Upper lobe of left lung (tissue), 6 donors: Measurements from ENCODE around the gene GRB7. TPM values are rescaled to one million over a fixed set of nuclear protein-coding genes. Genes with fewer than 3 reads are reported as not detected.
A peak's percentile ranks its signal among the peaks of the same experiment; 100 is the strongest.
"Not testable (repeated sequence)": the region's sequence is repeated elsewhere in the genome, so short reads cannot be mapped to it uniquely, and the experiment has no call there.

ENCODE experiments used
- ATAC-seq, 2 donors: fragments of 200-7000 bp; cut with Tn5 transposase; one replicate each; pipeline ENCODE4 v1.9.1; 2022; ENCODE audit warnings: mild to moderate bottlenecking in 2 of 2, moderate library complexity in 2 of 2; ENCODE audit not compliant: low FRiP score in 2 of 2
- DNase-seq, 2 donors: peaks; one replicate each; pipeline ENCODE4 v3.0.0-alpha.2; 2019 to 2020
- H3K27ac ChIP-seq, 4 donors: fragments of 200-600 bp; sonication (generic); one replicate each; pipeline ENCODE4 v1.5.1; 2016 to 2019
- H3K27me3 ChIP-seq, 4 donors: fragments of 200-600 bp; sonication (generic); one replicate each; pipeline ENCODE4 v1.5.1; 2017 to 2019
- H3K36me3 ChIP-seq, 4 donors: fragments of 200-600 bp; sonication (generic); one replicate each; pipeline ENCODE4 v1.5.1; 2016 to 2019
- H3K4me1 ChIP-seq, 4 donors: fragments of 200-600 bp; sonication (generic); one replicate each; pipeline ENCODE4 v1.5.1; 2018 to 2019
- H3K4me3 ChIP-seq, 4 donors: fragments of 200-600 bp; sonication (generic); one replicate each; pipeline ENCODE4 v1.5.1; 2017 to 2019; ENCODE audit warnings: mild to moderate bottlenecking in 2 of 4, moderate library complexity in 1 of 4
- H3K9me3 ChIP-seq, 4 donors: fragments of 200-600 bp; sonication (generic); one replicate each; pipeline ENCODE4 v1.5.1; 2018 to 2019
- EP300 ChIP-seq, 4 donors: sonication (generic); formaldehyde crosslinking; IDR thresholded peaks; one replicate each; pipeline ENCODE4 v1.5.1; 2017; ENCODE audit warnings: antibody characterized with exemption in 4 of 4, control low read depth in 2 of 4
- POLR2A ChIP-seq, 4 donors: fragments of 450-650 bp; IDR thresholded peaks; one replicate each; pipeline ENCODE4 v1.5.1; 2016 to 2017; ENCODE audit warnings: antibody characterized with exemption in 4 of 4, mild to moderate bottlenecking in 2 of 4
- POLR2AphosphoS5 ChIP-seq, 2 donors: sonication (generic); formaldehyde crosslinking; IDR thresholded peaks; one replicate each; pipeline ENCODE4 v1.5.1; 2017; ENCODE audit warnings: antibody characterized with exemption in 2 of 2
- WGBS, 2 donors: methylation state at CpG; one replicate each; pipeline ENCODE4 v1.1.5; 2017 to 2018; 5-methylcytosine and 5-hydroxymethylcytosine counted together
- total RNA-seq, 6 donors: library from RNA; depleted of rRNA in 4 of 6; stranded (reverse); fragments of >200 nt in 4 of 6; gene quantifications; one replicate each; pipeline versions ENCODE4 v1.1.0 to v1.2.1, GENCODE V29; 2016 to 2021
- TF ChIP-seq, protein P1 (sequence below), 6 experiments: fragments of 450-650 bp in 4 of 6; fragments of 200-600 bp in 2 of 6; sonication (generic) in 2 of 6; IDR thresholded peaks; one replicate each; pipeline ENCODE4 v1.5.1; 2016 to 2019; ENCODE audit warnings: antibody characterized with exemption in 6 of 6
- donor health status: DM: no; HTN: no; CAD: no; lungs with moderate emphysema.
- donor health status: DM: no; HTN: yes; CAD: no; lungs with severe emphysema.

The GRB7 gene
- total RNA-seq, 6 donors from 2014 or later: 19.9 to 82.8 (median 31.1) TPM

GRCh38 chr17:39695089-39695474 lies 42.7 kb upstream of the GRB7 start:
- TF ChIP-seq POLR2A (IDR thresholded peaks at IDR 0.05) (no peak), POLR2AphosphoS5 (IDR thresholded peaks at IDR 0.05) (no peak), EP300 (IDR thresholded peaks at IDR 0.05) (no peak)
- TF ChIP-seq, protein P1, sequence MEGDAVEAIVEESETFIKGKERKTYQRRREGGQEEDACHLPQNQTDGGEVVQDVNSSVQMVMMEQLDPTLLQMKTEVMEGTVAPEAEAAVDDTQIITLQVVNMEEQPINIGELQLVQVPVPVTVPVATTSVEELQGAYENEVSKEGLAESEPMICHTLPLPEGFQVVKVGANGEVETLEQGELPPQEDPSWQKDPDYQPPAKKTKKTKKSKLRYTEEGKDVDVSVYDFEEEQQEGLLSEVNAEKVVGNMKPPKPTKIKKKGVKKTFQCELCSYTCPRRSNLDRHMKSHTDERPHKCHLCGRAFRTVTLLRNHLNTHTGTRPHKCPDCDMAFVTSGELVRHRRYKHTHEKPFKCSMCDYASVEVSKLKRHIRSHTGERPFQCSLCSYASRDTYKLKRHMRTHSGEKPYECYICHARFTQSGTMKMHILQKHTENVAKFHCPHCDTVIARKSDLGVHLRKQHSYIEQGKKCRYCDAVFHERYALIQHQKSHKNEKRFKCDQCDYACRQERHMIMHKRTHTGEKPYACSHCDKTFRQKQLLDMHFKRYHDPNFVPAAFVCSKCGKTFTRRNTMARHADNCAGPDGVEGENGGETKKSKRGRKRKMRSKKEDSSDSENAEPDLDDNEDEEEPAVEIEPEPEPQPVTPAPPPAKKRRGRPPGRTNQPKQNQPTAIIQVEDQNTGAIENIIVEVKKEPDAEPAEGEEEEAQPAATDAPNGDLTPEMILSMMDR (IDR thresholded peaks at IDR 0.05): no peak
- WGBS, 2 donors: 92 to 96% methylated on average over 2 of the region's 2 CpGs
- no peak overlapping the region for H3K4me3 ChIP-seq
- no peaks in the 10 kb centered on the region for H3K9me3 ChIP-seq
- peaks cover 0 to 5% (median under 1%) of the 10 kb centered on the region in 4 donors for H3K4me1 ChIP-seq
- no peak overlapping the region for H3K27ac ChIP-seq
- no peaks in the 10 kb centered on the region for H3K36me3 ChIP-seq
- no peaks in the 10 kb centered on the region for H3K27me3 ChIP-seq
- DNase-seq (no peak), ATAC-seq (no peak)

DNA sequence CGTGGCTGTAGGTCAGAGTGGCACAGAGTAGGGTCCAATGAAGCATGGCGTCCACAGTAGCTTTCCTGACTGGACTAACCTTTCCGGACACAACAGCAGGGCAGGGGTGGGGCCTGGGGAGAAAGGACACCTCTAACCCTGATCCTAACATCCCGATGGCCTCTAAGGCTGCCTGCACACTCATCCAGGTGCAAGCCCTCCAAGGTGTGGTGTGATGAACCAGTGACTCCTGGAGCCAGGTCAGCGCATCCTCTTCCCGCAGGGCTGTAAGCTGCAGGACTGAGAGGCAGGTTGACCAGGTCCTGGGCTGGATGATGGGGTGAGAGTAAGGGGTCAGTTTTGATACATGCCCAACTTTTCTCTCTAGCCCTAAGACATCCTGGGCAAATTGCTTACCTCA lies 41.0 kb upstream of the GRB7 start:
- Histone ChIP-seq H3K4me1 (peaks cover 2 to 18% (median 10%) of the 10 kb centered on the region in 4 donors), H3K36me3 (no peaks in the 10 kb centered on the region), H3K4me3 (no peak overlapping the region), H3K27ac (no peak overlapping the region), H3K9me3 (no peaks in the 10 kb centered on the region), H3K27me3 (no peaks in the 10 kb centered on the region)
- no peak for ATAC-seq
- WGBS, 2 donors: 94 to 100% methylated on average over 4 to 6 of the region's 6 CpGs
- no peak for DNase-seq
- TF ChIP-seq EP300 (IDR thresholded peaks at IDR 0.05) (no peak), POLR2A (IDR thresholded peaks at IDR 0.05) (no peak), POLR2AphosphoS5 (IDR thresholded peaks at IDR 0.05) (no peak)
- TF ChIP-seq, protein P1 (IDR thresholded peaks at IDR 0.05): no peak

DNA sequence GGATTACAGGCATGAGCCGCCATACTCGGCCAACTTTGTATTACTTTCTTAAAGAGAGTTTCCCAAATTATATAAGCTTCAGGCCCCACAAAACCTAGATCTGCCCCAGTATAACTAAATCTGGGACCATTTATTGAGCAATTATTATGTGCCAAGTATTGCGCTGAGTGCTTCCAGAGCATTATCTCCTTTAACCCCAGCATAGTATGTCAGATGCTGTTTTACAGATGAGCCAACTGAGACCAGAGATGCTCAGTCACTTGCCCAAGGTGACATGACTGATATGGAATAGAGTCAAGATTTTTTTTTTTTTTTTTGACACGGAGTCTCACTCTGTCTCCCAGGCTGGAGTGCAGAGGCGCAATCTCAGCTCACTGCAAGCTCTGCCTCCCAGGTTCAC lies 39.8 kb upstream of the GRB7 start:
- TF ChIP-seq POLR2A (IDR thresholded peaks at IDR 0.05): no peak
- TF ChIP-seq EP300 (IDR thresholded peaks at IDR 0.05): no peak
- no peak for TF ChIP-seq POLR2AphosphoS5 (IDR thresholded peaks at IDR 0.05)
- TF ChIP-seq, protein P1 (IDR thresholded peaks at IDR 0.05): no peak
- DNase-seq (no peak), ATAC-seq (no peak)
- WGBS, 2 donors: 90 to 97% methylated on average over 5 of the region's 5 CpGs
- no peaks in the 10 kb centered on the region for H3K9me3 ChIP-seq
- H3K27ac ChIP-seq: no peak overlapping the region
- H3K27me3 ChIP-seq: no peaks in the 10 kb centered on the region
- no peak overlapping the region for H3K4me3 ChIP-seq
- no peaks in the 10 kb centered on the region for H3K36me3 ChIP-seq
- peaks cover 7 to 30% (median 16%) of the 10 kb centered on the region in 4 donors for H3K4me1 ChIP-seq

DNA sequence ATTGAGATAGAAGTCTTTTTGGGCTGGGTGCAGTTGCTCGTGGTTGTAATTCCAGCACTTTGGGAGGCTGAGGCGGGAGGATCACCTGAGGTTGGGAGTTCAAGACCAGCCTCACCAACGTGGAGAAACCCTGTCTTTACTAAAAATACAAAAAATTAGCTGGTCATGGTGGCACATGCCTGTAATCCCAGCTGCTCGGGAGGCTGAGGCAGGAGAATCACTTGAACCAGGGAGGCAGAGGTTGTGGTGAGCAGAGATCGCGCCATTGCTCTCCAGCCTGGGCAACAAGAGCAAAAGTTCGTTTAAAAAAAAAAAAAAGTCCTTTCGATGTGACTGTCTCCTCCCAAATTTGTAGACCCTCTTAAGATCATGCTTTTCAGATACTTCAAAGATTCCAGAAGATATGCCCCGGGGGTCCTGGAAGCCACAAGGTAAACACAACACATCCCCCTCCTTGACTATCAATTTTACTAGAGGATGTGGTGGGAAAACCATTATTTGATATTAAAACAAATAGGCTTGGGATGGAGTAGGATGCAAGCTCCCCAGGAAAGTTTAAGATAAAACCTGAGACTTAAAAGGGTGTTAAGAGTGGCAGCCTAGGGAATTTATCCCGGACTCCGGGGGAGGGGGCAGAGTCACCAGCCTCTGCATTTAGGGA lies 38.5 kb upstream of the GRB7 start:
- peaks cover 13 to 43% (median 29%) of the 10 kb centered on the region in 4 donors for H3K4me1 ChIP-seq
- 48 to 52% methylated on average over 11 of the region's 11 CpGs for WGBS, 2 donors
- H3K27ac ChIP-seq: peak overlapping the region; percentile 86 to 91 (median 88)
- not testable (repeated sequence) for H3K9me3 ChIP-seq, H3K27me3 ChIP-seq, DNase-seq, ATAC-seq, H3K36me3 ChIP-seq
- peak overlapping the region; percentile 65 to 94 (median 88) for H3K4me3 ChIP-seq

GRCh38 chr17:39699818-39700147 lies 38.0 kb upstream of the GRB7 start, which contains the start of gene ERBB2:
Gene ERBB2 (plus strand): TSS chr17:39700064. CDS start chr17:39700239, 175 bp downstream.
- WGBS, 2 donors: 6 to 17% methylated on average over 11 to 19 of the region's 20 CpGs
- DNase-seq: peak in 1 of 2 donors; percentile 82

More at GRCh38 chr17:39699818-39700147, 38.0 kb upstream of the GRB7 start, which contains the start of gene ERBB2:
- peak; percentile 80 to 91 for ATAC-seq
- peak in 2 of 4 donors; percentile 26 to 73 for TF ChIP-seq POLR2A (IDR thresholded peaks at IDR 0.05)
- no peak for TF ChIP-seq EP300 (IDR thresholded peaks at IDR 0.05)
- TF ChIP-seq, protein P1 (IDR thresholded peaks at IDR 0.05): no peak
- peak in 1 of 2 donors; percentile 77 for TF ChIP-seq POLR2AphosphoS5 (IDR thresholded peaks at IDR 0.05)
- no peaks in the 10 kb centered on the region for H3K36me3 ChIP-seq
- no peaks in the 10 kb centered on the region for H3K9me3 ChIP-seq
- H3K27ac ChIP-seq: peak within 1 kb of the TSS; percentile 86 to 91 (median 88)
- no peaks in the 10 kb centered on the region for H3K27me3 ChIP-seq
- H3K4me1 ChIP-seq: peaks cover 13 to 48% (median 33%) of the 10 kb centered on the region in 4 donors
- H3K4me3 ChIP-seq: peak within 1 kb of the TSS; percentile 65 to 94 (median 88)
